ENCODE measurements around the gene C1QTNF8. TPM values are rescaled to one million over a fixed set of nuclear protein-coding genes. Genes with fewer than 3 reads are reported as not detected.

C1QTNF8 gene
- total RNA-seq, 1 donor from 2014 or later: not detected

- DNase-seq (ENCODE audit: low read depth): no peak
- H4K20me1 ChIP-seq (ENCODE audit: insufficient read depth, low read length): no peaks in the 10 kb centered on the region
- Mint-ChIP-seq H3K4me1 (ENCODE audit: low read depth, unreplicated experiment) (no peaks in the 10 kb centered on the region), H3K27ac (ENCODE audit: unreplicated experiment) (no peak overlapping the region), H3K9me3 (ENCODE audit: unreplicated experiment) (no peaks in the 10 kb centered on the region), H3K27me3 (ENCODE audit: low read depth, unreplicated experiment) (peaks cover 3% of the 10 kb centered on the region), H3K36me3 (ENCODE audit: low read depth, unreplicated experiment) (no peaks in the 10 kb centered on the region), H3K4me3 (ENCODE audit: unreplicated experiment) (no peak overlapping the region)
- H3K36me3 ChIP-seq (ENCODE audit: insufficient read depth, low read length): no peaks in the 10 kb centered on the region
- no peaks in the 10 kb centered on the region for H3K79me2 ChIP-seq (ENCODE audit: insufficient read depth, low read length)
- no peaks in the 10 kb centered on the region for H3K9me3 ChIP-seq (ENCODE audit: insufficient read depth, low read depth, low read length)
- H3K4me1 ChIP-seq (ENCODE audit: insufficient read depth, low read length): no peaks in the 10 kb centered on the region
- no peak overlapping the region for H3K9ac ChIP-seq (ENCODE audit: low read length)
- FAIRE-seq: no peak
- peaks cover 7% of the 10 kb centered on the region for H3K27me3 ChIP-seq (ENCODE audit: insufficient read depth, low read length)
- no peak overlapping the region for H2AFZ ChIP-seq (ENCODE audit: low read depth, low read length)
- H3K4me2 ChIP-seq (ENCODE audit: low read length): no peak overlapping the region
- no peak overlapping the region for H3K4me3 ChIP-seq (ENCODE audit: insufficient read depth, low read depth, low read length)
- H3K27ac ChIP-seq (ENCODE audit: low read depth, low read length): no peak overlapping the region
- TF ChIP-seq EZH2 (IDR thresholded peaks at IDR 0.05; ENCODE audit: insufficient read depth, low read length) (no peak), CTCF (IDR thresholded peaks at IDR 0.05; ENCODE audit: insufficient read depth, low read depth, low read length) (no peak)
These were observed 46.7 kb downstream of the C1QTNF8 start for GRCh38 chr16:1049113-1049975.

GRCh38 chr16:1048442-1049112, 47.5 kb downstream of the C1QTNF8 start:
- Histone ChIP-seq H3K4me1 (ENCODE audit: insufficient read depth, low read length) (no peaks in the 10 kb centered on the region), H3K36me3 (ENCODE audit: insufficient read depth, low read length) (no peaks in the 10 kb centered on the region), H3K4me2 (ENCODE audit: low read length) (no peak overlapping the region), H2AFZ (ENCODE audit: low read depth, low read length) (no peak overlapping the region), H4K20me1 (ENCODE audit: insufficient read depth, low read length) (no peaks in the 10 kb centered on the region), H3K4me3 (ENCODE audit: insufficient read depth, low read depth, low read length) (no peak overlapping the region), H3K79me2 (ENCODE audit: insufficient read depth, low read length) (no peaks in the 10 kb centered on the region), H3K27ac (ENCODE audit: low read depth, low read length) (no peak overlapping the region), H3K9ac (ENCODE audit: low read length) (no peak overlapping the region), H3K27me3 (ENCODE audit: insufficient read depth, low read length) (peaks cover 7% of the 10 kb centered on the region), H3K9me3 (ENCODE audit: insufficient read depth, low read depth, low read length) (no peaks in the 10 kb centered on the region)
- H3K27me3 Mint-ChIP-seq (ENCODE audit: low read depth, unreplicated experiment): peaks cover 3% of the 10 kb centered on the region
- TF ChIP-seq CTCF (IDR thresholded peaks at IDR 0.05; ENCODE audit: insufficient read depth, low read depth, low read length): no peak
- TF ChIP-seq EZH2 (IDR thresholded peaks at IDR 0.05; ENCODE audit: insufficient read depth, low read length): no peak
- H3K4me3 Mint-ChIP-seq (ENCODE audit: unreplicated experiment): no peak overlapping the region
- no peaks in the 10 kb centered on the region for H3K9me3 Mint-ChIP-seq (ENCODE audit: unreplicated experiment)
- FAIRE-seq (no peak), DNase-seq (ENCODE audit: low read depth) (no peak)
- no peaks in the 10 kb centered on the region for H3K36me3 Mint-ChIP-seq (ENCODE audit: low read depth, unreplicated experiment)
- H3K27ac Mint-ChIP-seq (ENCODE audit: unreplicated experiment): no peak overlapping the region
- H3K4me1 Mint-ChIP-seq (ENCODE audit: low read depth, unreplicated experiment): no peaks in the 10 kb centered on the region

Measured in astrocyte (in vitro differentiated cells and primary cell).